GM12878 (cell line): ENCODE measurements around the gene DOCK1. TPM values are rescaled to one million over a fixed set of nuclear protein-coding genes. Genes with fewer than 3 reads are reported as not detected.

Experiments
- ATAC-seq: fragments of 200-7000 bp; cut with Tn5 transposase; 3 replicates; pipeline ENCODE4 v1.9.1; 2020; ENCODE audit warnings: mild to moderate bottlenecking, moderate library complexity
- BruUV-seq: library from RNA; stranded (reverse); fragments of 400-500 nt; replicated peaks from 2 replicates; lab custom pipeline; 2021; lab: Mats Ljungman, UMichigan
- CTCF ChIA-PET: fragments of 300-600 bp; sonication (Branson Sonifier 250); formaldehyde crosslinking; extraction: SDS; loops from one replicate; lab custom pipeline; 2021; ENCODE audit warnings: inconsistent platforms; lab: Yijun Ruan, JAX
- POLR2A ChIA-PET: fragments of 350-600 bp; formaldehyde crosslinking; extraction: SDS; loops from one replicate; lab custom pipeline; 2021; ENCODE audit warnings: inconsistent platforms; lab: Charles Lee
- RAD21 ChIA-PET: fragments of 300-600 bp; sonication (Branson Sonifier 250); formaldehyde crosslinking; loops from one replicate; lab custom pipeline; 2023; ENCODE audit warnings: antibody characterized with exemption; ENCODE audit not compliant: unreplicated experiment; lab: Charles Lee
- SMC1A ChIA-PET: fragments of 300-600 bp; sonication (Branson Sonifier 250); formaldehyde crosslinking; loops from one replicate; lab custom pipeline; 2023; ENCODE audit not compliant: unreplicated experiment, uncharacterized antibody; lab: Charles Lee
- DNase-seq: peaks from one replicate; pipeline ENCODE4 v3.0.0-alpha.2; 2011; ENCODE audit warnings: low read depth, low spot score
- FAIRE-seq: peaks from 3 replicates; lab custom pipeline; 2011; peaks lifted over from hg19 to GRCh38; lab: Jason Lieb, UNC
- H2AFZ ChIP-seq: 2 replicates; pipeline ENCODE4 v1.6.0; 2011; ENCODE audit warnings: low read depth, low read length, control low read depth; ENCODE audit not compliant: control insufficient read depth
- H3K27ac ChIP-seq: 2 replicates; pipeline ENCODE4 v1.5.1; 2011; ENCODE audit warnings: control low read depth; ENCODE audit not compliant: control insufficient read depth, insufficient read depth
- H3K27me3 ChIP-seq, 2 experiments: replicated peaks in 1 of 2; 2 replicates each; pipeline versions ENCODE4 v1.6.0 to v1.6.1; 2011; ENCODE audit warnings: low read length in 1 of 2; ENCODE audit not compliant: control insufficient read depth in 2 of 2, insufficient read depth in 2 of 2
- H3K36me3 ChIP-seq, 2 experiments: 2 replicates each; pipeline ENCODE4 v1.5.1; 2011; ENCODE audit warnings: low read length in 1 of 2; ENCODE audit not compliant: control insufficient read depth in 2 of 2, insufficient read depth in 2 of 2
- H3K4me1 ChIP-seq: 2 replicates; pipeline ENCODE4 v1.6.1; 2011; ENCODE audit warnings: mild to moderate bottlenecking, low read length, moderate library complexity, mixed read lengths; ENCODE audit not compliant: control insufficient read depth, insufficient read depth
- H3K4me2 ChIP-seq: 2 replicates; pipeline ENCODE4 v1.6.0; 2011; ENCODE audit warnings: control low read depth; ENCODE audit not compliant: control insufficient read depth, insufficient read depth
- H3K4me3 ChIP-seq: fragments of 200-600 bp; sonication (generic); 2 replicates; pipeline ENCODE4 v1.5.1; 2016
- H3K79me2 ChIP-seq: 2 replicates; pipeline ENCODE4 v1.6.0; 2011; ENCODE audit warnings: low read length; ENCODE audit not compliant: control insufficient read depth, insufficient read depth
- H3K9ac ChIP-seq: 2 replicates; pipeline ENCODE4 v1.8.0; 2011; ENCODE audit warnings: low read length, control low read depth, mixed read lengths; ENCODE audit not compliant: control insufficient read depth, insufficient read depth
- H3K9me3 ChIP-seq: replicated peaks from 3 replicates; pipeline ENCODE4 v1.5.1; 2011; ENCODE audit warnings: mild to moderate bottlenecking, low read length; ENCODE audit not compliant: control insufficient read depth, insufficient read depth
- H4K20me1 ChIP-seq: 2 replicates; pipeline ENCODE4 v1.6.0; 2011; ENCODE audit not compliant: control insufficient read depth, insufficient read depth
- BCLAF1 ChIP-seq: fragments of 450-650 bp; IDR thresholded peaks from 2 replicates; pipeline ENCODE4 v1.6.1; 2017; ENCODE audit warnings: antibody characterized with exemption, mild to moderate bottlenecking, moderate library complexity
- EED ChIP-seq: sonication (generic); IDR thresholded peaks from 2 replicates; pipeline ENCODE4 v1.6.1; 2016; ENCODE audit warnings: antibody characterized with exemption, low read depth
- FOXM1 ChIP-seq: IDR thresholded peaks from 2 replicates; pipeline ENCODE4 v1.6.1; 2012; ENCODE audit warnings: low read depth, mild to moderate bottlenecking, inconsistent platforms, low read length, moderate library complexity
- GABPA ChIP-seq: IDR thresholded peaks from 2 replicates; pipeline ENCODE4 v1.6.1; 2014; ENCODE audit warnings: antibody characterized with exemption, low read depth, mild to moderate bottlenecking, inconsistent platforms
- IRF5 ChIP-seq: fragments of 450-650 bp; IDR thresholded peaks from 2 replicates; pipeline ENCODE4 v1.6.1; 2017; ENCODE audit warnings: borderline replicate concordance
- KDM1A ChIP-seq: fragments of 200-600 bp; sonication (generic); IDR thresholded peaks from 2 replicates; pipeline ENCODE4 v1.6.1; 2016; ENCODE audit warnings: borderline replicate concordance
- LARP7 ChIP-seq: fragments of 450-650 bp; IDR thresholded peaks from 2 replicates; pipeline ENCODE4 v1.6.1; 2017; ENCODE audit warnings: mild to moderate bottlenecking
- NFYB ChIP-seq: IDR thresholded peaks from 2 replicates; pipeline ENCODE4 v1.6.1; 2011; ENCODE audit warnings: low read depth, mild to moderate bottlenecking, low read length, improper control_type of control experiment, moderate library complexity; ENCODE audit not compliant: insufficient read depth
- STAT3 ChIP-seq: IDR thresholded peaks from 2 replicates; pipeline ENCODE4 v1.6.1; 2011; ENCODE audit warnings: low read depth, low read length, improper control_type of control experiment
- ZNF592 ChIP-seq: fragments of 450-650 bp; IDR thresholded peaks from 2 replicates; pipeline ENCODE4 v1.6.1; 2017; ENCODE audit warnings: mild to moderate bottlenecking, moderate library complexity
- WGBS: methylation state at CpG from one replicate; pipeline ENCODE4 v1.1.6; 2016; ENCODE audit warnings: low lambda C conversion rate; ENCODE audit not compliant: insufficient replicate concordance, insufficient coverage; ENCODE audit errors: missing lambda C conversion rate; 5-methylcytosine and 5-hydroxymethylcytosine counted together
- in situ Hi-C: fragments of 300-500 bp; cut with MboI; formaldehyde crosslinking; loops from 9 replicates; pipeline ENCODE4 v1.14.3; 2018; ENCODE audit warnings: mixed read lengths
- intact Hi-C: fragments of 100-400 bp; cut with micrococcal nuclease; formaldehyde crosslinking; loops from one replicate; pipeline ENCODE4 v1.14.2; 2022; ENCODE audit not compliant: unreplicated experiment
- polyA plus RNA-seq, 11 experiments: library from polyadenylated mRNA; depleted of rRNA in 4 of 11; unstranded in 6 of 11; stranded (reverse) in 5 of 11; fragments of >200 nt; fragmentation: Nextera tagmentation in 4 of 11; fragmentation: Illumina TruSeq in 1 of 11; extraction: Ambion mirVana in 4 of 11; extraction: Trizol in 1 of 11; gene quantifications; 1 replicate in 1 of 11; 2 replicates in 10 of 11; pipeline versions ENCODE4 v1.2.1 to v1.2.3, GENCODE V29; 2011 to 2016; ENCODE audit warnings: inconsistent platforms in 2 of 11, missing spikeins in 2 of 11, low read depth in 1 of 11
- total RNA-seq, 4 experiments: library from RNA; depleted of rRNA in 3 of 4; stranded (reverse); fragments of >200 nt in 3 of 4; fragmentation: Illumina TruSeq in 1 of 4; extraction: Trizol in 1 of 4; gene quantifications; 2 replicates each; pipeline versions ENCODE4 v1.2.1 to v1.2.3, GENCODE V29; 2013 to 2021

Gene DOCK1
- total and polyA plus RNA-seq, 10 of the 15 experiments (the other 5 are each of a cell fraction or from before 2014, with no cell fraction given), result 0.05 to 0.18 TPM; not detected in 8

- no peak for TF ChIP-seq IRF5
- TF ChIP-seq EED, result no peak
- no peak for TF ChIP-seq KDM1A
These were observed 218.4 kb downstream of the DOCK1 start (continued) for GRCh38 chr10:127123626-127124025.

GRCh38 chr10:127125331-127125730 is 220.1 kb downstream of the DOCK1 start:
- H3K4me1 ChIP-seq, result no peaks in the 10 kb centered on the region
- no peak overlapping the region for H3K4me2 ChIP-seq
- ATAC-seq (no peak), DNase-seq (no peak), FAIRE-seq (no peak)
- in situ Hi-C loops (no loop called here), intact Hi-C loops (no loop called here)
- BruUV-seq, result no TSS peak
- no peaks in the 10 kb centered on the region; the same call in 2 of the 3 replicates for H3K9me3 ChIP-seq
- no peak overlapping the region for H3K27ac ChIP-seq
- TF ChIP-seq GABPA, result no peak
- TF ChIP-seq NFYB, result no peak
- no peak for TF ChIP-seq LARP7
- no peak for TF ChIP-seq ZNF592
- no peak for TF ChIP-seq STAT3
- TF ChIP-seq BCLAF1, result no peak
- no peak for TF ChIP-seq FOXM1
- H3K9ac ChIP-seq, result no peak overlapping the region
- no peaks in the 10 kb centered on the region for H3K27me3 ChIP-seq
- ChIA-PET RAD21 (no interaction called here), SMC1A (no interaction called here), POLR2A (no interaction called here), CTCF (no interaction called here)
- 10% methylated on average over 9 of the region's 9 CpGs for WGBS
- no peaks in the 10 kb centered on the region for H3K79me2 ChIP-seq
- H3K36me3 ChIP-seq, result no peaks in the 10 kb centered on the region
- no peak overlapping the region for H2AFZ ChIP-seq
- H3K4me3 ChIP-seq, result no peak overlapping the region
- H4K20me1 ChIP-seq, result no peaks in the 10 kb centered on the region
